ENCODE data around the gene THAP2. TPM values are rescaled to one million over a fixed set of nuclear protein-coding genes. Genes with fewer than 3 reads are reported as not detected.

The THAP2 gene
- total RNA-seq, 4 donors from 2014 or later: 2.8 to 3.5 (median 3.3) TPM; not detected in 1

- TF ChIP-seq, protein P1, sequence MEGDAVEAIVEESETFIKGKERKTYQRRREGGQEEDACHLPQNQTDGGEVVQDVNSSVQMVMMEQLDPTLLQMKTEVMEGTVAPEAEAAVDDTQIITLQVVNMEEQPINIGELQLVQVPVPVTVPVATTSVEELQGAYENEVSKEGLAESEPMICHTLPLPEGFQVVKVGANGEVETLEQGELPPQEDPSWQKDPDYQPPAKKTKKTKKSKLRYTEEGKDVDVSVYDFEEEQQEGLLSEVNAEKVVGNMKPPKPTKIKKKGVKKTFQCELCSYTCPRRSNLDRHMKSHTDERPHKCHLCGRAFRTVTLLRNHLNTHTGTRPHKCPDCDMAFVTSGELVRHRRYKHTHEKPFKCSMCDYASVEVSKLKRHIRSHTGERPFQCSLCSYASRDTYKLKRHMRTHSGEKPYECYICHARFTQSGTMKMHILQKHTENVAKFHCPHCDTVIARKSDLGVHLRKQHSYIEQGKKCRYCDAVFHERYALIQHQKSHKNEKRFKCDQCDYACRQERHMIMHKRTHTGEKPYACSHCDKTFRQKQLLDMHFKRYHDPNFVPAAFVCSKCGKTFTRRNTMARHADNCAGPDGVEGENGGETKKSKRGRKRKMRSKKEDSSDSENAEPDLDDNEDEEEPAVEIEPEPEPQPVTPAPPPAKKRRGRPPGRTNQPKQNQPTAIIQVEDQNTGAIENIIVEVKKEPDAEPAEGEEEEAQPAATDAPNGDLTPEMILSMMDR (IDR thresholded peaks at IDR 0.05): no peak
- intact Hi-C loops (cut with DNase I; ENCODE audit: low total_unique reads) (no loop called here), in situ Hi-C loops (cut with MboI; ENCODE audit: low pct_ligation_motif_present in 1 of 4, low pct_unique_long_range_greater_than_20kb in 1 of 4, low sequenced_read_pairs in 3 of 4) (no loop called here)
- 73 to 100% methylated on average over 1 of the region's 1 CpG for WGBS, 2 donors (ENCODE audit: low coverage in 1 of 2)
- H3K4me3 ChIP-seq: no peak overlapping the region
- H3K36me3 ChIP-seq: peaks cover 0 to 33% (median 14%) of the 10 kb centered on the region in 4 donors
- H3K9me3 ChIP-seq: peaks cover 0 to 7% of the 10 kb centered on the region in 2 donors
- no peak for DNase-seq
- H3K27ac ChIP-seq: no peak overlapping the region
- H3K27me3 ChIP-seq: no peaks in the 10 kb centered on the region
- peaks cover 5 to 30% (median 16%) of the 10 kb centered on the region in 4 donors for H3K4me1 ChIP-seq
Measured at GRCh38 chr12:71652656-71653055, 11.4 kb upstream of the THAP2 start.

DNA sequence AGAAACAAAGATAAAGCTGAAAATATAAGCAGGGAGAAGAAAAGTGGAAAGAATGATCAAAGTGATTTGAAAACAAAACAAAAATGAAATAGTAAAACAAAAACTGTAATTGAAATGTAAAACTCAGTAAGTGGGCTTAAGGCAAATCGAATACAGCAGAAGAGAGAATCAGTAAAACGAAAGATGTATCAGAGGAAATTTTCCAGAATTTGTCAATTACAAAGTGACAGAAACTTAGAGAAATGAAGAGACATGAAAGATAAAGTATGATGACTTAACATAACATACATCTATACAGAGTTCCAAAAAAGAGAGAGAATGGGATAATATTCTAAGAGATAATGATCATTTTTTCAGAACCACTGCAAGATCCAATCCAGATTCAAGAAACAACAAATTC, 11.0 kb upstream of the THAP2 start:
- TF ChIP-seq POLR2A (IDR thresholded peaks at IDR 0.05) (no peak), POLR2AphosphoS5 (IDR thresholded peaks at IDR 0.05) (no peak), EP300 (IDR thresholded peaks at IDR 0.05; ENCODE audit: low read depth) (no peak)
- TF ChIP-seq, protein P1 (IDR thresholded peaks at IDR 0.05): no peak
- intact Hi-C loops (cut with DNase I; ENCODE audit: low total_unique reads): no loop called here
- no peak for DNase-seq
- Histone ChIP-seq H3K9me3 (peaks cover 0 to 7% of the 10 kb centered on the region in 2 donors), H3K36me3 (peaks cover 0 to 37% (median 16%) of the 10 kb centered on the region in 4 donors), H3K27ac (no peak overlapping the region), H3K4me3 (no peak overlapping the region), H3K4me1 (peaks cover 5 to 30% (median 16%) of the 10 kb centered on the region in 4 donors), H3K27me3 (no peaks in the 10 kb centered on the region)
- in situ Hi-C loops (cut with MboI; ENCODE audit: low pct_ligation_motif_present in 1 of 4, low pct_unique_long_range_greater_than_20kb in 1 of 4, low sequenced_read_pairs in 3 of 4): no loop called here
- WGBS, 2 donors (ENCODE audit: low coverage in 1 of 2): 94 to 96% methylated on average over 2 of the region's 2 CpGs

GRCh38 chr12:71654200-71654599, 9.9 kb upstream of the THAP2 start:
- peaks cover 0 to 7% of the 10 kb centered on the region in 2 donors for H3K9me3 ChIP-seq
- no peak overlapping the region for H3K27ac ChIP-seq
- DNase-seq: no peak
- WGBS, 2 donors (ENCODE audit: low coverage in 1 of 2): 50 to 96% methylated on average over 2 to 3 of the region's 3 CpGs
- intact Hi-C loops (cut with DNase I; ENCODE audit: low total_unique reads) (no loop called here), in situ Hi-C loops (cut with MboI; ENCODE audit: low pct_ligation_motif_present in 1 of 4, low pct_unique_long_range_greater_than_20kb in 1 of 4, low sequenced_read_pairs in 3 of 4) (no loop called here)
- peaks cover 5 to 30% (median 16%) of the 10 kb centered on the region in 4 donors for H3K4me1 ChIP-seq
- TF ChIP-seq POLR2A (IDR thresholded peaks at IDR 0.05) (no peak), POLR2AphosphoS5 (IDR thresholded peaks at IDR 0.05) (no peak), EP300 (IDR thresholded peaks at IDR 0.05; ENCODE audit: low read depth) (no peak)
- TF ChIP-seq, protein P1 (IDR thresholded peaks at IDR 0.05): no peak
- H3K27me3 ChIP-seq: no peaks in the 10 kb centered on the region
- H3K36me3 ChIP-seq: peaks cover 0 to 42% (median 22%) of the 10 kb centered on the region in 4 donors
- H3K4me3 ChIP-seq: no peak overlapping the region

DNA sequence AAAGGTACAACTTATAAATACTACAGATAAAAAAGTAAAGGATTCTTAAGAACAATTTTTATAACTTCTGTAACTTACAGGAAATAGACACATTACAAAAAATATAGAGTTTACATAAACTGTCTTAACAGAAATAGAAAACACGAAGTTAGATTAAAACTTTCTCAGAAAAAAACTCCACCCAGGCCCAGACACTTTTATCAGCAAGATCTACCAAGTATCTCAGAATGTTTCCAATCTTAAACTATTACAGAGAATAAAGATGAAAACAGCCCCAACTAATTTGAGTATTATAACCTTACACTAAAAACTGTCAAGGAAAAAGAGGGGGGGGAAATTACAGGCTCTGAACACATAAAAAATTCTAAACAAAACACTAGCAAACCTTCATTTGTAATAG, 8.6 kb upstream of the THAP2 start:
- in situ Hi-C loops (cut with MboI; ENCODE audit: low pct_ligation_motif_present in 1 of 4, low pct_unique_long_range_greater_than_20kb in 1 of 4, low sequenced_read_pairs in 3 of 4) (no loop called here), intact Hi-C loops (cut with DNase I; ENCODE audit: low total_unique reads) (no loop called here)
- H3K4me3 ChIP-seq: no peak overlapping the region
- no peak for DNase-seq
- WGBS, 2 donors (ENCODE audit: low coverage in 1 of 2): 17 to 52% methylated on average over 1 of the region's 1 CpG
- peaks cover 0 to 54% (median 26%) of the 10 kb centered on the region in 4 donors for H3K36me3 ChIP-seq
- peaks cover 0 to 7% of the 10 kb centered on the region in 2 donors for H3K9me3 ChIP-seq
- H3K27me3 ChIP-seq: no peaks in the 10 kb centered on the region
- TF ChIP-seq, protein P1 (IDR thresholded peaks at IDR 0.05): no peak
- no peak for TF ChIP-seq POLR2A (IDR thresholded peaks at IDR 0.05)
- H3K4me1 ChIP-seq: peaks cover 5 to 36% (median 18%) of the 10 kb centered on the region in 4 donors
- no peak overlapping the region for H3K27ac ChIP-seq

Measured in transverse colon (tissue), 4 donors.